HG02678 (cell line): ENCODE results near the gene GAK.
"Not testable (repeated sequence)": the region's sequence is repeated elsewhere in the genome, so short reads cannot be mapped to it uniquely, and the experiment has no call there.

Experiments
- ATAC-seq: cut with Tn5 transposase; IDR thresholded peaks from one replicate; pipeline ENCODE4 v1.9.1; 2021; ENCODE audit warnings: mild to moderate bottlenecking, moderate library complexity; ENCODE audit not compliant: unreplicated experiment

GAK gene

DNA sequence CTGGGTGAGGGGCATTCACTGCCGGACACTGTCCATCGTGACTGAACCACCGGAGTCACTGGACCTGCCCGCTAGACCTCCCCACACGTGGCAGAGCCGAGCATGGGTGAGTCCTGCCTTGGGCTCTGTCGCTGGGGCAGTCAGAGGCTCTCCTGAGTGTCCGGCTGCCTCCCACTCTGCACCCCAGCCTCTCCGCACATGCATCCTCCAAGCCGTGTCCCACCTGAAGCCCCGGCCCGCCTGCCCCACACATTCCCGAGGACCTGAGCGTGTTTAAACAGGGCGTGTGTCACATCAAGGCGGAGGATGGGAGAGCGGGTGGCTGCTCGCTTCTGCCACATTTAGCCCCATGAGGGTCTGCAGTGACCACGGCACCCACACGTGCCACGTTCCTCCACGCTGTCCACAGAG, 110.9 kb downstream of the GAK start:
- no peak for ATAC-seq

- ATAC-seq: no peak
These were observed 111.6 kb downstream of the GAK start for GRCh38 chr4:820230-821172.

- ATAC-seq: no peak
These were observed 112.5 kb downstream of the GAK start for GRCh38 chr4:819401-820229.

GRCh38 chr4:818106-818921, 113.8 kb downstream of the GAK start:
- ATAC-seq: no peak

- ATAC-seq: no peak
These were observed 116.5 kb downstream of the GAK start for GRCh38 chr4:815464-816146.

DNA sequence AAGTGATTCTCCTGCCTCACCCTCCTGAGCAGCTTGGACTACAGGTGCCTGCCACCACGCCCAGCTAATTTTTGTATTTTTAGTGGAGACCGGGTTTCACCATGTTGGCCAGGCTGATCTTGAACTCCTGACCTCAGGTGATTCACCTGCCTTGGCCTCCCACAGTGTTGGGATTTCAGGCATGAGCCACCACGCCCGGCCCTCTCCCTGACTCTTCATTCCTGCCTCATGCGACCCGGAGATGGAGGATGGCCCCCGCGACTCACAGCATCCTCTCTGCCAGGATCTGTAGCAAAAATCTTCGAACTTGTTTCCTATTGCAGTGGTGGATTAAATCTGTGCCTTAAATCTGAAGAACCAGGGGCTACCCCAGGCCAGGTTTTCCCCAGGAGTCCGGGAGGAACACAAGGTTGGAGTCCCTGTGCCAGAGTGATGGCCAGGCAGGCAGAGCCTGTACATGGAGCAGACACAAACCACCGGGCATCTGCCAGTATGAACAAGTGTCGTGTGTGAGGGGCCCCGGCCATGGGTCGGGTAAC, 117.7 kb downstream of the GAK start:
- no peak for ATAC-seq

DNA sequence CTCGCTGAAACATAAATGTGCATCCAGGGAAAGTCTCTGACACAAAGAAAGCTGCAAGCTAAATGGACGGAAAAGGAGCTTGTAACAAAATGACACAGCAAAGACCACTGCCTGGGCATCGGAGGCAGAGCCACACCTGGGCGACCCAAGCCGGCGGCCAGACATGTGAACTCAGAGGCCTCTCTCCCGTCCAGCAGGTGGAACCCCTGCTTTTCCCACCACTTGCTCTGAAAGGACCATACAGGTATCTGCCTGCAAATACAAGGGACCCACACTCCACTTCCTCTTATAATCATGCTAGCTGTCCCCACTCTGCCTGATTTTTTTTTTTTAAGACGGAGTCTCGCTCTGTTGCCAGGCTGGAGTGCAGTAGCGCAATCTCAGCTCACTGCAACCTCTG, 118.2 kb downstream of the GAK start:
- no peak for ATAC-seq

- no peak for ATAC-seq
These were observed 123.1 kb downstream of the GAK start for GRCh38 chr4:808860-809570.

- no peak for ATAC-seq
These were observed 124.3 kb downstream of the GAK start for GRCh38 chr4:807792-808191.

DNA sequence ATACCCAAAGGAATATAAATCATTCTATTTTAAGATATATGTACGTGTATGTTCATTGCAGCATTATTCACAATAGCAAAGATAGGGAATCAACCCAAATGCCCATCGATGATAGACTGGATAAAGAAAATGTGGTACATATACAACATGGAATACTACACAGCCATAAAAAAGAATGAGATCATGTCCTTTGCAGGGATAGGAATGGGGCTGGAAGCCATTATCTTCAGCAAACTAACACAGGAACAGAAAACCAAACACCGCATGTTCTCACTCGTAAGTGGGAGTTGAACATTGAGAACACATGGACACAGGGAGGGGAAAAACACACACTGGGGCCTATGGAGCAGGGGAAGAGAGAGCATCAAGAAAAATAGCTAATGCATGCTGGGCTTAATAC, 125.1 kb downstream of the GAK start:
- not testable (repeated sequence) for ATAC-seq

- ATAC-seq: no peak
These were observed 127.3 kb downstream of the GAK start for GRCh38 chr4:804804-805203.

DNA sequence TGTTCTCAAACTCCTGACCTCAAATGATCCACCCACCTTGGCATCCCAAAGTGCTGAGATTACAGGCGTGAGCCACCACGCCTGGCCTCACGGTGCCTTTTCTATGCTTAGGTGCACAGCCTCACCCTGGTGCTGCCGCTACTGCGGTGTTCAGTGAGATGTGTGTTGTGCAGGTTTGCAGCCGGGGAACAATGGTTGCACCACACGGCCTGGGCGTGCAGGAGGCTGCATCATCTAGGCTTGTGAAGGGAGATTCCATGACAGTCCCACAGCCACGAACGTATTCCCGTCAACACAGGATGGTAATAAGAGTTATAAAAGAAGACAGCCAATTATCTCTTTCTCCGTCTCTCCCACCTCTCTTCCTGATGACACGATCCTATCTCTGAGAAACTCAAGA, 128.2 kb downstream of the GAK start:
- ATAC-seq: no peak

DNA sequence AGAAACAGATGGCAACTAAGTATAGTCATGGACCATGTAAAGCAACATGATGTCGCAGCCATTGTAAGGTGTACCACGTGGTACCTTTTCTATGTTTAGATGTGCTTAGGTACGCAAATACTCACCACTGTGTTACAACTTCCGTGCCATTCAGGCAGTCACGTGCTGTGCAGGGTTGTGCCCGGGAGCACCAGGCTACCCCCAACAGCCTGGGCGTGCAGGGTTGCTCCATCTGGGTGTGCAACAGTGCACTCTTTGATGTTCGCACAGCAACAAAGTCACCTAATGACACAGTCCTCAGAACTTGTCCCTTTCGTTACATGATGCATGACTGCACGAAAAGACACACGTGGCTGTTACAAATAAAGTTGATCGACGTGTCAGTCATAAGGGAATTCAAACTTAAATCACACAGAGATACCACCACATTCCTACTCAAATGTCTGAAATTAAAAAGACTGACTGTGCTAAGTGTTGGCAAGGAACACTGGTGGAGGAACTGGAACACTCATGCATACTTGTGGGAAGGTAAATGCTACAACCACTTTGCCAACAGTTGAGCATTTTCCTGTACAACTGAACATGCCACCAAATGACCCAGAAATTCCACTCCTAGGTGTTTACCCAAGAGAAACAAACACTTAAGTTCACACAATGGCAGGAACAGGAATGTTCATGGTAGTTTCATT, 130.5 kb downstream of the GAK start:
- ATAC-seq: no peak
